Bronchial smooth muscle cell (primary cell): ENCODE measurements around the gene RND2. TPM values are rescaled to one million over a fixed set of nuclear protein-coding genes. Genes with fewer than 3 reads are reported as not detected.

Experiments
- total RNA-seq: library from RNA; depleted of rRNA; stranded (reverse); fragments of >200 nt; gene quantifications from 2 replicates; pipeline ENCODE4 v1.2.1, GENCODE V29; 2014

RND2 gene
- total RNA-seq, result 0.60 and 0.95 TPM in 2 replicates

GRCh38 chr17:43024407-43025289 lies at the start of gene RND2:
Gene RND2 (plus strand): TSS chr17:43025231. CDS start chr17:43025348, 117 bp downstream.

GRCh38 chr17:42979511-42980273 lies 45.3 kb upstream of the RND2 start, which contains the start of gene PTGES3L:
Gene PTGES3L (minus strand): TSS chr17:42980080. CDS start chr17:42980053, 27 bp downstream.

GRCh38 chr17:42980274-42980765 lies 44.7 kb upstream of the RND2 start, which contains the start of gene RUNDC1:
Gene RUNDC1 (plus strand): TSS chr17:42980565. CDS start chr17:42980577, 12 bp downstream.

GRCh38 chr17:42997984-42998938 lies 26.8 kb upstream of the RND2 start, which contains the start of gene RPL27:
Gene RPL27 (plus strand): TSS chr17:42998419. CDS start chr17:42998751, 332 bp downstream.

GRCh38 chr17:43006639-43007551 lies 18.1 kb upstream of the RND2 start, which contains the start of gene IFI35:
Gene IFI35 (plus strand): TSS chr17:43006784. CDS start chr17:43006948, 164 bp downstream.

GRCh38 chr17:43021741-43022512 lies 3.1 kb upstream of the RND2 start, which contains the start of gene VAT1:
Gene VAT1 (minus strand): TSS chr17:43022385. CDS start chr17:43022322, 63 bp downstream.

Other genes starting within 250 kb of the RND2 start
- 0.09 and 0.32 TPM in 2 replicates for gene WNK4, start 244.6 kb upstream of the RND2 start, total RNA-seq
- gene COA3, start 226.5 kb upstream of the RND2 start, total RNA-seq, result 70.6 and 86.2 TPM in 2 replicates
- gene CNTD1, start 226.4 kb upstream of the RND2 start, total RNA-seq, result 0.16 and 0.94 TPM in 2 replicates
- gene BECN1, start 200.9 kb upstream of the RND2 start, total RNA-seq, result 170 and 185 TPM in 2 replicates
- gene PSME3, start 191.8 kb upstream of the RND2 start, total RNA-seq, result 42.0 and 50.3 TPM in 2 replicates
- gene AOC2, start 180.7 kb upstream of the RND2 start, total RNA-seq, result 0.32 and 0.60 TPM in 2 replicates
- gene AOC3, start 174.0 kb upstream of the RND2 start, total RNA-seq, result 0.16 and 1.9 TPM in 2 replicates
- 0.16 TPM in 1 of 2 replicates, not detected in the other for gene G6PC1, start 124.4 kb upstream of the RND2 start, total RNA-seq
- gene AARSD1, start 60.8 kb upstream of the RND2 start, total RNA-seq, result 27.6 and 29.8 TPM in 2 replicates
- 0.16 TPM in 1 of 2 replicates, not detected in the other for gene PTGES3L, start 45.2 kb upstream of the RND2 start, total RNA-seq
- gene RUNDC1, start 44.7 kb upstream of the RND2 start, total RNA-seq, result 5.4 and 7.4 TPM in 2 replicates
- 1,417 and 1,668 TPM in 2 replicates for gene RPL27, start 26.8 kb upstream of the RND2 start, total RNA-seq
- gene IFI35, start 18.4 kb upstream of the RND2 start, total RNA-seq, result 27.6 and 33.1 TPM in 2 replicates
- 409 and 552 TPM in 2 replicates for gene VAT1, start 2.8 kb upstream of the RND2 start, total RNA-seq
- gene BRCA1, start 100.1 kb downstream of the RND2 start, total RNA-seq, result 4.6 and 6.6 TPM in 2 replicates
- 72.9 and 100 TPM in 2 replicates for gene NBR1, start 146.0 kb downstream of the RND2 start, total RNA-seq
- 0.77 and 0.95 TPM in 2 replicates for gene TMEM106A, start 186.6 kb downstream of the RND2 start, total RNA-seq
- 0.16 TPM in 1 of 2 replicates, not detected in the other for gene CCDC200, start 203.4 kb downstream of the RND2 start, total RNA-seq
- gene RNU2-1, start 208.7 kb downstream of the RND2 start, total RNA-seq, result not detected in 2 replicates